Stimulated activated memory B cell treated with anti-CD40 and anti-IgM and Interleukin-4, amounts not matched to agents 10 μg/mL and 1 μg/mL and 100 μg/mL, for 72 hours (primary cell): ENCODE results near the gene SESN1.

ENCODE experiments used
- ATAC-seq: fragments of 150-1000 bp; cut with Tn5 transposase; 2 replicates; pipeline ENCODE4 v1.10.0; 2021
- H3K27ac Mint-ChIP-seq: one replicate; pipeline ENCODE4 v1.8.0; 2022; ENCODE audit warnings: mild to moderate bottlenecking, mixed read lengths
- H3K27me3 Mint-ChIP-seq: one replicate; pipeline ENCODE4 v1.8.0; 2022; ENCODE audit warnings: mixed read lengths
- H3K36me3 Mint-ChIP-seq: one replicate; pipeline ENCODE4 v1.8.0; 2022; ENCODE audit warnings: mixed read lengths
- H3K4me1 Mint-ChIP-seq: one replicate; pipeline ENCODE4 v1.8.0; 2022; ENCODE audit warnings: mixed read lengths
- H3K4me3 Mint-ChIP-seq: one replicate; pipeline ENCODE4 v1.8.0; 2022; ENCODE audit warnings: mild to moderate bottlenecking, moderate library complexity, mixed read lengths
- H3K9me3 Mint-ChIP-seq: one replicate; pipeline ENCODE4 v1.8.0; 2022; ENCODE audit warnings: mixed read lengths

The SESN1 gene

DNA sequence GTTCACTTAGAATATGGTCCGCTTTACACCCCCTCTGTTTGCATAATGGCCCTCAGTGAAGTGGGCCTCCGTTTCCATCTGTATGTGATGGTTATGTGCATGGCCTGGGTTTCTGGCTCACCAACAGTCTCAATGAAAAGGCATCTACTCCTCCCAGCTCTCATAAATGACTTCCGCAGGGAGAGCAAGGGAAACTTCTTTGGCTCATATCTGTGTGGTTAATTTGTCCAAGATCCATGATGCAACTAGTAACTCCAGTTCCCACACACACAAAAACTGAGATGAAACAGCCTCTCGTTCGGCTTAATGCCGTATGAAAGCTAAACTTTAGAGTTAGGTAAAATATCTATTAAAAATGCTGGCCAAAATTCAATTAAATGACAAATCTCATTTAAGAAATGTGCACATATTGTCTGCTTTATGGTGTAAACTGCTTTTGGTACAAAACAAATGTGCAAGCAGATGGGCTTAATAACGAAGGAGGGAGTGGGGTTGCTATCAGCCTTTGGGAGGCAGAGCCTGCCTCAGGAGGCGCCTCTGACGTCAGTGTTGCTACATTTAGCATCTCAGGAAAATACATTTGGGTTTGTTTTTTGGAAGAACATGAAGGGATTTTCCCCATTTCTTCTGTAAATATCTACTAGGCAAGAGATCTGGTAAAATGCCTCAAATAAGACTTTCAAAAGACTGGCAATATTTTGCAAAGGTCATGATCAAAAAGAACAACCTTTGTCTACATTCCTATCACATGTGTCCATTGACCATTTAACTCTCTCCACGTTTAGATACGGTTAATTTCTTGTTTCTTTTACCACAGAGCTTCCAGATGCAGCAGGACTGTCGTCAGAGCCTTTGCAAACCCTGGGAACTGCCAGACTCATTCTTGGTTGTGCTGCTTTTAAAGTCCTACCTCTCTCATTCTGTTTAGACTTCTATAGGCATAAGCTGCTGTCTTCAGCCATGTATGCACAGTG, 149.7 kb downstream of the SESN1 start:
- peaks cover 25% of the 10 kb centered on the region for H3K4me1 Mint-ChIP-seq

DNA sequence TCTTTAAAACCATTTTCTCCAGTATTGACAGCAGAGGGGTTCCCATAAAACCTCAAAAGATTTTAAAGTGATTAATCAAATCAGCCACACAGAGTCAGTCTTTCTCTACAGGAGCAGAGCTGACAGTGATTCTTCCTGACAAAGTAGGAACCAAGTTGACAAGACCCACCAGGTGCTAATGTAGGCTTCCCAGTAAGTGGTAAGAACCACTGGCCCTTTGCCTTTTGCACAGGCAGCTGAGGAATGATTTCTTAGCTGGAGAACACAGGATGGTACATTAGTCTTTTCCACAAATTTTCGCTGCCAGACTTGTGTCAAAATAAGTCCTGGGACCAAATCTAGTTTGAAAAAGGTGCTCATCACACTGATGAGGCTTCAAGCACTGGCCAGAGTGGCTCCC, 150.6 kb downstream of the SESN1 start:
- Mint-ChIP-seq H3K27ac (no peak overlapping the region), H3K27me3 (no peaks in the 10 kb centered on the region), H3K4me1 (peaks cover 25% of the 10 kb centered on the region), H3K9me3 (no peaks in the 10 kb centered on the region), H3K4me3 (no peak overlapping the region), H3K36me3 (no peaks in the 10 kb centered on the region)
- no peak for ATAC-seq

More for the DNA sequence above, 149.7 kb downstream of the SESN1 start:
- ATAC-seq: no peak
- Mint-ChIP-seq H3K4me3 (no peak overlapping the region), H3K36me3 (no peaks in the 10 kb centered on the region), H3K27ac (no peak overlapping the region), H3K9me3 (no peaks in the 10 kb centered on the region), H3K27me3 (no peaks in the 10 kb centered on the region)

DNA sequence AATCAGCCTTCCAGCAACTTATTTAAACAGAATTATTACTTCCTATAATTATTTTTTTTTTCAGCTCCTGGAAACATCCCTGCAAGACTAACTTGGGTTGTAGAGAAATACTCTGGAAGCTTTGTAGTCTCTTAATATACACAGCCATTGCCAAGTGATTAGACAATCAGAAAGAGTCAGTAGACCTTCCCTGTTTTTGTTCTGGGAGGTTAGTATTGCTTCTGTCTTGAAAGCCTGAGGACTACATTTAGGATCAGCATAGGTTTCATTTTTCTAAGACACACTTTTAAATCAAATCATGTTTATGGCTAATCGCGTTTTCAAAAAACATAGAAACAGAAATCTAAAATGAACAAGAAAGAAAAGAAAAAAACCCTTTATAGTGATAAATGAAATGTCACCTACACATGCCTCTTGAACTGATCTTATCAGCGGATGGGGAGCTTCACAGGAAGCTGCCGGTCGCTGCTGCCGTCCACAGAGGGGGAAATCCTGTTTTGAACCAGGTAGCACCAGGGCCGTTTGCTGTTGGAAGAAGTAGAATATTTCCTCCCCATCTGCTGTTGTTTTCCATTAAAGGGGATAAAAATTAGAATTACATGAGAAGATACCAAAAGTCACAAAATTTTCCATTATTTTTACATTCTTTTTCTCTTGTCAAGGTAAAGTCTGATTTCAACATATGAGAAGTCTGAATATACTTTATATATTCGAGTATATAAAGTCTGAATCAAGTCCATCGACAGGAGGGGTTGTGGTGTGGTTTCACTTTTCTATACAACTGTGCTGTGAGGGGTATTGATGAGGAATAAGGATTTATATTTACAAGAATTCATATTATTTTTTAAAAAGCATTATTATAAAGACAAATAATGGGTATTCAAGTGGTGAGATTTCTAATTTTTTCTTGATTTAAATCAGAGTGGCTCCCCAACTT, 151.8 kb downstream of the SESN1 start:
- H3K4me3 Mint-ChIP-seq: peak overlapping the region; percentile 65
- no peaks in the 10 kb centered on the region for H3K27me3 Mint-ChIP-seq
- H3K36me3 Mint-ChIP-seq: no peaks in the 10 kb centered on the region
- peak overlapping the region; percentile 39 for H3K27ac Mint-ChIP-seq
- peaks cover 20% of the 10 kb centered on the region for H3K4me1 Mint-ChIP-seq
- peak; percentile 56 for ATAC-seq
- H3K9me3 Mint-ChIP-seq: no peaks in the 10 kb centered on the region

DNA sequence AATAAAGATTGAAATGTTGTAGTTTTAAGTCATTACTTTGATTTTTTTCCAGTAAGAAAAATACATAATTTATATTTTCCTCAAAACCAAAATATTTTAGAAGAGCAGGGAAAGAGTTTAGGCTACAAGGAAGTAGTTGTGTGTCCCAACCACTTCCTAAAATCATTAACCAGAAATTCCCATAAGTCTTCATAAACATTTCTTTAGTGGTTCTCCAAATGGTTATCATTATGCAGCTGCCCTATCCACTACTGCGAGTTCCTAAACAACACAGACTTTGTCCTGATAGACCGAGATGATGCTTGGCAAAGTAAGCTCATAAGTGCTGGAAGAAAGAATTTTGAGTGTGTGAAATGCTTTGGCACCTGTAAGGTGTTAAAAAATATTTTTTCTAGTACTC, 152.8 kb downstream of the SESN1 start:
- no peak for ATAC-seq
- Mint-ChIP-seq H3K4me1 (peaks cover 21% of the 10 kb centered on the region), H3K4me3 (no peak overlapping the region), H3K36me3 (no peaks in the 10 kb centered on the region), H3K27ac (no peak overlapping the region), H3K27me3 (no peaks in the 10 kb centered on the region), H3K9me3 (no peaks in the 10 kb centered on the region)

DNA sequence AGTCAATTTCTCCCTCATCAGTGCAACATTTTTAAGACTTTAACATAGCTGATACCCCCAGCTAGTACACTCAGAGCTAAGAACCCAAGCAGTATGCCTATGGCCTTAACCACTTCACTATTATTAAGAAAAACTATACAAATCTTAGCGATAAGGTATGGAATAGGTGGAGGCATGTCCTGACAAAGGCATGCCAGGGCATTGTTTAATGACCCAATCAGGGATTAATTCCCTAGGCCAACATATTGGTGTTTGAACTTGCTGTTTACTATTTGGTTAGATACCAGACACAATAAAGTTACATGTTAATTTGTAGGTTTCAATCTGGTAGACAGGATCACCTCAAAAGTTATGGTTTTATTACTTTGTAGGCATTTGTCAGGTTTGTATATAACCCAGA, 153.4 kb downstream of the SESN1 start:
- no peak overlapping the region for H3K27ac Mint-ChIP-seq
- ATAC-seq: no peak
- H3K4me1 Mint-ChIP-seq: peaks cover 20% of the 10 kb centered on the region
- no peaks in the 10 kb centered on the region for H3K36me3 Mint-ChIP-seq
- no peak overlapping the region for H3K4me3 Mint-ChIP-seq
- H3K27me3 Mint-ChIP-seq: no peaks in the 10 kb centered on the region
- H3K9me3 Mint-ChIP-seq: no peaks in the 10 kb centered on the region

DNA sequence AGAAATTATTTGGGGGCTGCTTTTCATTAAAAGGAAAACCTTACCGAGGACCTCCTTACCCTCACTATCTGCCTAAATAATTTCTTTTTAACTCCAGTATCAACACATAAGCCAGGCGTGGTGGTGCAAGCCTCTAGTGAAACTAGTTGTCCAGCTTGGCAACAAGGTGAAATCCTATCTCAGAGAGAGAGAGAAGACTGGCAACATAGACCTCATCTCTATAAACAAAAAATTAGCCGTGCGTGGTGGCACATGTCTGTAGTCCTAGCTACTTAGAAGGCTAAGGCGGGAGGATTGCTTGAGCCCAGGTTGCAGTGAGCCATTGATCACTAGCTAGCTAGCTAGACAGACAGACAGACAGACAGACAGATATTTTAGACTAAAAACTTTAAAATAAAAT, 153.9 kb downstream of the SESN1 start:
- no peak for ATAC-seq
- no peak overlapping the region for H3K4me3 Mint-ChIP-seq
- H3K9me3 Mint-ChIP-seq: no peaks in the 10 kb centered on the region
- H3K4me1 Mint-ChIP-seq: peaks cover 20% of the 10 kb centered on the region
- no peaks in the 10 kb centered on the region for H3K36me3 Mint-ChIP-seq
- no peak overlapping the region for H3K27ac Mint-ChIP-seq
- no peaks in the 10 kb centered on the region for H3K27me3 Mint-ChIP-seq

DNA sequence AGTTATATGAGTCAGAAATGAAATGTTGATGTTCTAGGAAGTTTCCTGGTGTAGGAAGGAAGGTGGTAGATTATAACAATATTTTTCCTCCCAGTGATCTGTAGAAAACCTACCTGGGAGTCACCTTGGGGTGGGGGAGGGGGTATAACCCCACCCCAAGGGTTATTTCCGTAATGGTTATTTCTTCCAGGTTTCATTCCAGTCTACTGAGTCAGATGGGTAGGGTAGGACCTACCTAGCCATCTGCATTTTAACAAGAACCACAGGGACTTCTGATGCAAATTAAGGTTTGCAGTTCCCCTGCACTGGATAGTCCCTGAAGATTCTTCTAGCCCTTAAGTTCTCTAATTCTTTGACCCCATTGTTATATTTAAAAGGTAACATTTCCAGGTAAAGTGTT, 157.5 kb downstream of the SESN1 start:
- Mint-ChIP-seq H3K4me1 (peaks cover 7% of the 10 kb centered on the region), H3K4me3 (no peak overlapping the region), H3K27me3 (no peaks in the 10 kb centered on the region), H3K9me3 (no peaks in the 10 kb centered on the region), H3K27ac (no peak overlapping the region), H3K36me3 (no peaks in the 10 kb centered on the region)
- ATAC-seq: no peak
